Neural cell (in vitro differentiated cells): Measurements from ENCODE around the gene CEP72. TPM values are rescaled to one million over a fixed set of nuclear protein-coding genes. Genes with fewer than 3 reads are reported as not detected.

ENCODE experiments used
- H2AFZ ChIP-seq: fragments of 200-600, 300-800 bp; sonication (generic), shearing (Covaris generic); 2 replicates; pipeline ENCODE4 v1.6.0; 2014; ENCODE audit warnings: low read depth, mild to moderate bottlenecking, antibody characterized with exemption, low read length, moderate library complexity
- H3F3A ChIP-seq: fragments of 200-600 bp; shearing (Covaris generic); 2 replicates; pipeline ENCODE4 v1.6.1; 2016; ENCODE audit warnings: mild to moderate bottlenecking, moderate library complexity, mixed read lengths, antibody characterized with exemption, low read length; ENCODE audit not compliant: insufficient read depth, poor library complexity, severe bottlenecking
- H3K27ac ChIP-seq: fragments of 200-600, 300-800 bp; sonication (generic), shearing (Covaris generic); 2 replicates; pipeline ENCODE4 v1.5.1; 2014; ENCODE audit warnings: mild to moderate bottlenecking, low read length, moderate library complexity
- H3K27me3 ChIP-seq: fragments of 300-800, 200-600 bp; sonication (generic), shearing (Covaris generic); 2 replicates; pipeline ENCODE4 v1.6.0; 2014; ENCODE audit warnings: mild to moderate bottlenecking, low read depth, low read length, moderate library complexity; ENCODE audit not compliant: insufficient read depth
- H3K36me3 ChIP-seq: fragments of 300-800, 200-600 bp; sonication (generic), shearing (Covaris generic); 2 replicates; pipeline ENCODE4 v1.5.1; 2014; ENCODE audit warnings: mild to moderate bottlenecking, antibody characterized with exemption, low read length, moderate library complexity; ENCODE audit not compliant: insufficient read depth
- H3K4me2 ChIP-seq: fragments of 300-800, 200-600 bp; sonication (generic), shearing (Covaris generic); 2 replicates; pipeline ENCODE4 v1.6.0; 2014; ENCODE audit warnings: mild to moderate bottlenecking, low read length
- H3K4me3 ChIP-seq: fragments of 300-800, 200-600 bp; sonication (generic), shearing (Covaris generic); 2 replicates; pipeline ENCODE4 v1.5.1; 2014; ENCODE audit warnings: mild to moderate bottlenecking, low read length, moderate library complexity
- H3K79me2 ChIP-seq: fragments of 200-600 bp; shearing (Covaris generic); replicated peaks from 2 replicates; pipeline ENCODE4 v1.6.0; 2014; ENCODE audit warnings: mild to moderate bottlenecking, low read length, moderate library complexity; ENCODE audit not compliant: insufficient read depth
- H3K9ac ChIP-seq: fragments of 300-800, 200-600 bp; sonication (generic), shearing (Covaris generic); 2 replicates; pipeline ENCODE4 v1.6.1; 2016; ENCODE audit warnings: mild to moderate bottlenecking, low read length, mixed read lengths
- H3K9me2 ChIP-seq: fragments of 200-600 bp; shearing (Covaris generic); 2 replicates; pipeline ENCODE4 v1.6.1; 2016; ENCODE audit warnings: mild to moderate bottlenecking, low read length, mixed read lengths; ENCODE audit not compliant: insufficient read depth
- H3K9me3 ChIP-seq: fragments of 200-600, 300-800 bp; sonication (generic), shearing (Covaris generic); 2 replicates; pipeline ENCODE4 v1.6.1; 2016; ENCODE audit warnings: mild to moderate bottlenecking, mixed run types, low read length, moderate library complexity, mixed read lengths
- H4K20me1 ChIP-seq: fragments of 200-600 bp; shearing (Covaris generic); 2 replicates; pipeline ENCODE4 v1.6.1; 2016; ENCODE audit warnings: mild to moderate bottlenecking, mixed run types; ENCODE audit not compliant: insufficient read depth
- CTCF ChIP-seq: fragments of 450-650 bp; IDR thresholded peaks from 2 replicates; pipeline ENCODE4 v1.5.1; 2014; ENCODE audit warnings: antibody characterized with exemption, mild to moderate bottlenecking, moderate library complexity; ENCODE audit not compliant: poor library complexity, severe bottlenecking
- EP300 ChIP-seq: fragments of 450-650 bp; conservative IDR thresholded peaks from 2 replicates; pipeline ENCODE4 v1.6.1; 2014; ENCODE audit warnings: antibody characterized with exemption, mild to moderate bottlenecking, moderate library complexity; ENCODE audit not compliant: poor library complexity, severe bottlenecking
- EZH2 ChIP-seq: fragments of 200-600, 300-800 bp; shearing (Covaris generic), sonication (generic); IDR thresholded peaks from 2 replicates; pipeline ENCODE4 v1.6.1; 2014; ENCODE audit warnings: antibody characterized with exemption, low read length, borderline replicate concordance, mild to moderate bottlenecking; ENCODE audit not compliant: insufficient read depth, poor library complexity, severe bottlenecking
- MXI1 ChIP-seq: fragments of 450-650 bp; conservative IDR thresholded peaks from 2 replicates; pipeline ENCODE4 v1.6.1; 2014; ENCODE audit warnings: antibody characterized with exemption, mild to moderate bottlenecking; ENCODE audit not compliant: poor library complexity, severe bottlenecking
- POLR2AphosphoS5 ChIP-seq: IDR thresholded peaks from 2 replicates; pipeline ENCODE4 v1.6.1; 2012
- RAD21 ChIP-seq: fragments of 450-650 bp; conservative IDR thresholded peaks from 2 replicates; pipeline ENCODE4 v1.6.1; 2014; ENCODE audit warnings: antibody characterized with exemption, mild to moderate bottlenecking, moderate library complexity
- REST ChIP-seq: IDR thresholded peaks from 2 replicates; pipeline ENCODE4 v1.6.1; 2012; ENCODE audit warnings: borderline replicate concordance
- SMC3 ChIP-seq: fragments of 450-650 bp; conservative IDR thresholded peaks from 2 replicates; pipeline ENCODE4 v1.6.1; 2014; ENCODE audit warnings: antibody characterized with exemption, mild to moderate bottlenecking, moderate library complexity; ENCODE audit not compliant: poor library complexity
- TAF1 ChIP-seq: IDR thresholded peaks from 2 replicates; pipeline ENCODE4 v1.6.1; 2012; ENCODE audit warnings: low read depth
- polyA plus RNA-seq: library from polyadenylated mRNA; depleted of rRNA; stranded (reverse); fragments of >200 nt; gene quantifications from 2 replicates; pipeline ENCODE4 v1.2.3, GENCODE V29; 2014

CEP72 gene
- polyA plus RNA-seq, 1 donor from 2014 or later, result 5.9 TPM

- Histone ChIP-seq H3K27ac (no peak overlapping the region), H3K27me3 (no peaks in the 10 kb centered on the region), H2AFZ (no peak overlapping the region), H3K79me2 (no peaks in the 10 kb centered on the region), H3F3A (no peaks in the 10 kb centered on the region), H3K9ac (no peak overlapping the region), H3K4me3 (no peak overlapping the region), H3K4me2 (no peak overlapping the region), H3K9me2 (no peaks in the 10 kb centered on the region), H4K20me1 (no peaks in the 10 kb centered on the region), H3K9me3 (no peaks in the 10 kb centered on the region), H3K36me3 (no peaks in the 10 kb centered on the region)
- TF ChIP-seq SMC3 (no peak), CTCF (no peak), RAD21 (no peak), POLR2AphosphoS5 (no peak), MXI1 (no peak), EP300 (no peak), TAF1 (no peak), REST (no peak), EZH2 (no peak)
Observed at GRCh38 chr5:647727-648126, 35.6 kb downstream of the CEP72 start.

GRCh38 chr5:651296-652022, 39.3 kb downstream of the CEP72 start:
- Histone ChIP-seq H3K9me2 (no peaks in the 10 kb centered on the region), H2AFZ (no peak overlapping the region), H3K9ac (no peak overlapping the region), H3K9me3 (no peaks in the 10 kb centered on the region), H3K27ac (no peak overlapping the region), H3K79me2 (no peaks in the 10 kb centered on the region), H3K36me3 (no peaks in the 10 kb centered on the region), H4K20me1 (no peaks in the 10 kb centered on the region), H3K27me3 (no peaks in the 10 kb centered on the region), H3K4me3 (no peak overlapping the region), H3F3A (no peaks in the 10 kb centered on the region), H3K4me2 (no peak overlapping the region)
- no peak for TF ChIP-seq REST
